SK-N-SH treated with all-trans-retinoic acid at 6 μM for 48 hours (cell line): ENCODE measurements around the gene GRID1.

ENCODE experiments used
- ATAC-seq: fragments of 200-7000 bp; cut with Tn5 transposase; 3 replicates; pipeline ENCODE4 v1.9.1; 2020; ENCODE audit warnings: mild to moderate bottlenecking, moderate library complexity
- ARNTL ChIP-seq: fragments of 450-650 bp; formaldehyde crosslinking; IDR thresholded peaks from 2 replicates; pipeline ENCODE4 v1.5.0; 2020; ENCODE audit warnings: low read depth, mild to moderate bottlenecking, moderate library complexity, borderline replicate concordance
- BACH2 ChIP-seq: fragments of 250-450 bp; sonication (Bioruptor Pico); IDR thresholded peaks from 2 replicates; pipeline ENCODE4 v1.9.0; 2021; ENCODE audit warnings: mild to moderate bottlenecking, borderline replicate concordance
- CREB5 ChIP-seq: fragments of 250-450 bp; sonication (Bioruptor Pico); IDR thresholded peaks from 2 replicates; pipeline ENCODE4 v1.5.1; 2020; ENCODE audit warnings: low read depth, mild to moderate bottlenecking, moderate library complexity
- CSDC2 ChIP-seq: fragments of 250-450 bp; sonication (Bioruptor Pico); IDR thresholded peaks from 2 replicates; pipeline ENCODE4 v1.5.0; 2020; ENCODE audit warnings: mild to moderate bottlenecking, moderate library complexity
- CSRNP3 ChIP-seq: fragments of 250-450 bp; sonication (Bioruptor Pico); IDR thresholded peaks from 2 replicates; pipeline ENCODE4 v1.5.1; 2021; ENCODE audit warnings: mild to moderate bottlenecking, moderate library complexity
- ESRRG ChIP-seq: fragments of 250-450 bp; sonication (Bioruptor Pico); IDR thresholded peaks from 2 replicates; pipeline ENCODE4 v1.6.1; 2021; ENCODE audit warnings: mild to moderate bottlenecking
- GLIS3 ChIP-seq: fragments of 250-450 bp; sonication (Bioruptor Pico); IDR thresholded peaks from 2 replicates; pipeline ENCODE4 v1.5.0; 2020; ENCODE audit warnings: mild to moderate bottlenecking, moderate library complexity
- ISL1 ChIP-seq: fragments of 250-450 bp; sonication (Bioruptor Pico); IDR thresholded peaks from 2 replicates; pipeline ENCODE4 v2.1.2; 2022; ENCODE audit warnings: mild to moderate bottlenecking, moderate library complexity
- OSR1 ChIP-seq: fragments of 250-450 bp; sonication (Bioruptor Pico); IDR thresholded peaks from 2 replicates; pipeline ENCODE4 v1.8.0; 2022; ENCODE audit warnings: moderate library complexity, mild to moderate bottlenecking, inconsistent platforms
- PATZ1 ChIP-seq: fragments of 250-450 bp; sonication (Bioruptor Pico); IDR thresholded peaks from 2 replicates; pipeline ENCODE4 v1.8.0; 2020; ENCODE audit warnings: mild to moderate bottlenecking, moderate library complexity, borderline replicate concordance
- POU6F1 ChIP-seq: fragments of 250-450 bp; sonication (Bioruptor Pico); IDR thresholded peaks from 2 replicates; pipeline ENCODE4 v1.8.0; 2021; ENCODE audit warnings: low read depth, mild to moderate bottlenecking, moderate library complexity, borderline replicate concordance
- PPARA ChIP-seq: fragments of 250-450 bp; sonication (Bioruptor Pico); IDR thresholded peaks from 2 replicates; pipeline ENCODE4 v1.5.0; 2020; ENCODE audit warnings: mild to moderate bottlenecking, borderline replicate concordance
- RARB ChIP-seq: fragments of 250-450 bp; sonication (Bioruptor Pico); IDR thresholded peaks from 2 replicates; pipeline ENCODE4 v1.8.0; 2021; ENCODE audit warnings: mild to moderate bottlenecking, moderate library complexity
- SNAI2 ChIP-seq: fragments of 250-450 bp; sonication (Bioruptor Pico); IDR thresholded peaks from 2 replicates; pipeline ENCODE4 v1.5.0; 2020; ENCODE audit warnings: mild to moderate bottlenecking, moderate library complexity
- TCF4 ChIP-seq: fragments of 250-450 bp; sonication (Bioruptor Pico); IDR thresholded peaks from 2 replicates; pipeline ENCODE4 v1.8.0; 2021; ENCODE audit warnings: mild to moderate bottlenecking, moderate library complexity, borderline replicate concordance
- TOX ChIP-seq: fragments of 250-450 bp; sonication (Bioruptor Pico); IDR thresholded peaks from 2 replicates; pipeline ENCODE4 v1.8.0; 2021; ENCODE audit warnings: mild to moderate bottlenecking, moderate library complexity, borderline replicate concordance
- TSHZ2 ChIP-seq: fragments of 250-450 bp; sonication (Bioruptor Pico); IDR thresholded peaks from 2 replicates; pipeline ENCODE4 v1.5.0; 2020; ENCODE audit warnings: mild to moderate bottlenecking, moderate library complexity
- ZC3H10 ChIP-seq: fragments of 250-450 bp; sonication (Bioruptor Pico); IDR thresholded peaks from 2 replicates; pipeline ENCODE4 v1.5.1; 2021; ENCODE audit warnings: mild to moderate bottlenecking, moderate library complexity
- ZFP3 ChIP-seq: fragments of 250-450 bp; sonication (Bioruptor Pico); IDR thresholded peaks from 2 replicates; pipeline ENCODE4 v1.5.0; 2020; ENCODE audit warnings: mild to moderate bottlenecking, moderate library complexity
- ZNF565 ChIP-seq: fragments of 450-650 bp; formaldehyde crosslinking; conservative IDR thresholded peaks from 2 replicates; pipeline ENCODE4 v1.5.0; 2020; ENCODE audit warnings: low read depth, mild to moderate bottlenecking, moderate library complexity
- ZNF70 ChIP-seq: fragments of 450-650 bp; formaldehyde crosslinking; IDR thresholded peaks from 2 replicates; pipeline ENCODE4 v1.5.0; 2020; ENCODE audit warnings: mild to moderate bottlenecking, moderate library complexity
- ZNF8 ChIP-seq: fragments of 450-650 bp; formaldehyde crosslinking; IDR thresholded peaks from 2 replicates; pipeline ENCODE4 v1.5.0; 2020; ENCODE audit warnings: mild to moderate bottlenecking, moderate library complexity

Gene GRID1

GRCh38 chr10:86073199-86073977 is 293.2 kb downstream of the GRID1 start:
- ATAC-seq = no peak
- TF ChIP-seq ZNF565 (CRISPR knock-in tag) (no peak), ZFP3 (CRISPR knock-in tag) (no peak), BACH2 (no peak), PATZ1 (CRISPR knock-in tag) (no peak), POU6F1 (no peak), CREB5 (CRISPR knock-in tag) (no peak), ARNTL (CRISPR knock-in tag) (no peak), ZC3H10 (no peak), TOX (CRISPR knock-in tag) (no peak), TCF4 (CRISPR knock-in tag) (no peak), ISL1 (CRISPR knock-in tag) (no peak), ZNF8 (CRISPR knock-in tag) (no peak), RARB (CRISPR knock-in tag) (no peak), OSR1 (CRISPR knock-in tag) (no peak), CSRNP3 (CRISPR knock-in tag) (no peak), PPARA (no peak), TSHZ2 (CRISPR knock-in tag) (no peak), ESRRG (CRISPR knock-in tag) (no peak)

- no peak for ATAC-seq
Observed at GRCh38 chr10:86072413-86072812, 294.2 kb downstream of the GRID1 start.

More at GRCh38 chr10:86072413-86072812, 294.2 kb downstream of the GRID1 start:
- TF ChIP-seq POU6F1 = no peak
- TF ChIP-seq SNAI2 (CRISPR knock-in tag) = no peak
- no peak for TF ChIP-seq PATZ1 (CRISPR knock-in tag)
- no peak for TF ChIP-seq ZNF8 (CRISPR knock-in tag)
- TF ChIP-seq CREB5 (CRISPR knock-in tag) = no peak
- no peak for TF ChIP-seq ZNF565 (CRISPR knock-in tag)
- TF ChIP-seq RARB (CRISPR knock-in tag) = no peak
- TF ChIP-seq ZNF70 (CRISPR knock-in tag) = no peak
- no peak for TF ChIP-seq ZC3H10
- no peak for TF ChIP-seq TCF4 (CRISPR knock-in tag)
- TF ChIP-seq CSDC2 = no peak
- no peak for TF ChIP-seq ESRRG (CRISPR knock-in tag)
- no peak for TF ChIP-seq BACH2
- no peak for TF ChIP-seq CSRNP3 (CRISPR knock-in tag)
- no peak for TF ChIP-seq ZFP3 (CRISPR knock-in tag)
- no peak for TF ChIP-seq GLIS3 (CRISPR knock-in tag)
